ENCODE data around the gene TP53TG5.

- TF ChIP-seq CTCF (IDR thresholded peaks at IDR 0.05) (no peak), POLR2A (IDR thresholded peaks at IDR 0.05; ENCODE audit: low read depth) (no peak)
Observed at GRCh38 chr20:45394221-45395113, 16.3 kb upstream of the TP53TG5 start.
